H1 (cell line): Measurements from ENCODE around the gene FHIT. TPM values are rescaled to one million over a fixed set of nuclear protein-coding genes. Genes with fewer than 3 reads are reported as not detected.

ENCODE experiments used
- CTCF ChIA-PET: fragments of 300-600 bp; sonication (Branson Sonifier 250); formaldehyde crosslinking; loops from one replicate; lab custom pipeline; 2021; ENCODE audit not compliant: partially characterized antibody; lab: Charles Lee
- POLR2A ChIA-PET: fragments of 300-600 bp; sonication (Branson Sonifier 250); formaldehyde crosslinking; loops from one replicate; lab custom pipeline; 2021; ENCODE audit warnings: inconsistent platforms; ENCODE audit not compliant: partially characterized antibody; lab: Charles Lee
- DNase-seq, 2 experiments: peaks; one replicate each; pipeline versions ENCODE4 v3.0.0 to v3.0.0-alpha.2; 2010 to 2022; ENCODE audit warnings: low spot score in 2 of 2, low read depth in 1 of 2, mixed read lengths in 1 of 2
- FAIRE-seq: peaks from 2 replicates; lab custom pipeline; 2011; peaks lifted over from hg19 to GRCh38; lab: Jason Lieb, UNC
- H2AFZ ChIP-seq: 2 replicates; pipeline ENCODE4 v1.8.1; 2012; ENCODE audit warnings: low read length, inconsistent platforms
- H2AK5ac ChIP-seq: 2 replicates; pipeline ENCODE4 v1.6.1; 2013; ENCODE audit warnings: low read depth, low read length
- H2BK120ac ChIP-seq: replicated peaks from 2 replicates; pipeline ENCODE3; 2013; ENCODE audit warnings: low read depth, low read length, inconsistent platforms
- H2BK12ac ChIP-seq: 2 replicates; pipeline ENCODE4 v1.6.1; 2013; ENCODE audit warnings: low read depth, low read length
- H2BK15ac ChIP-seq: 2 replicates; pipeline ENCODE4 v1.6.1; 2013; ENCODE audit warnings: low read length
- H2BK20ac ChIP-seq: 2 replicates; pipeline ENCODE4 v1.6.1; 2013; ENCODE audit warnings: low read length
- H2BK5ac ChIP-seq: 2 replicates; pipeline ENCODE4 v1.6.1; 2013; ENCODE audit warnings: low read depth, low read length
- H3K14ac ChIP-seq: 2 replicates; pipeline ENCODE4 v1.6.1; 2013; ENCODE audit warnings: inconsistent platforms; ENCODE audit not compliant: insufficient read length
- H3K18ac ChIP-seq: 2 replicates; pipeline ENCODE4 v1.6.1; 2013; ENCODE audit warnings: low read length; ENCODE audit errors: extremely low read depth
- H3K23ac ChIP-seq: 2 replicates; pipeline ENCODE4 v1.6.1; 2013; ENCODE audit warnings: inconsistent platforms; ENCODE audit not compliant: insufficient read length
- H3K23me2 ChIP-seq: 2 replicates; pipeline ENCODE4 v1.6.1; 2013; ENCODE audit warnings: low read depth, low read length
- H3K27ac ChIP-seq: 2 replicates; pipeline ENCODE4 v1.6.1; 2011; ENCODE audit warnings: low read depth, low read length, inconsistent platforms
- H3K27me3 ChIP-seq, 4 experiments: replicated peaks in 1 of 4; 1 replicate in 1 of 4; 2 replicates in 3 of 4; pipeline versions ENCODE4 v1.6.1 to v1.8.1; 2011 to 2013; ENCODE audit warnings: low read length in 3 of 4, mild to moderate bottlenecking in 3 of 4, inconsistent platforms in 2 of 4, mixed read lengths in 2 of 4, moderate library complexity in 1 of 4; ENCODE audit not compliant: control insufficient read depth in 3 of 4, insufficient read depth in 3 of 4; ENCODE audit errors: extremely low read depth in 1 of 4
- H3K36me3 ChIP-seq, 4 experiments: 2 replicates each; pipeline versions ENCODE4 v1.6.1 to v1.8.1; 2011 to 2013; ENCODE audit warnings: mild to moderate bottlenecking in 4 of 4, low read length in 3 of 4, moderate library complexity in 2 of 4, control low read depth in 1 of 4, inconsistent platforms in 1 of 4; ENCODE audit not compliant: insufficient read depth in 4 of 4, control insufficient read depth in 2 of 4
- H3K4ac ChIP-seq: replicated peaks from 2 replicates; pipeline ENCODE3; 2013; ENCODE audit warnings: low read length, low read depth, mixed read lengths, inconsistent platforms; ENCODE audit not compliant: insufficient read length
- H3K4me1 ChIP-seq, 4 experiments: replicated peaks in 1 of 4; 1 replicate in 1 of 4; 2 replicates in 3 of 4; pipeline versions ENCODE4 v1.6.1 to v1.8.1; 2011 to 2013; ENCODE audit warnings: low read length in 3 of 4, inconsistent platforms in 2 of 4, mixed read lengths in 1 of 4; ENCODE audit not compliant: insufficient read depth in 4 of 4, control insufficient read depth in 3 of 4
- H3K4me2 ChIP-seq, 2 experiments: 2 replicates each; pipeline versions ENCODE4 v1.6.1 to v1.8.1; 2011 to 2013; ENCODE audit warnings: low read depth in 2 of 2, low read length in 2 of 2, control low read depth in 1 of 2, inconsistent platforms in 1 of 2, mild to moderate bottlenecking in 1 of 2; ENCODE audit not compliant: insufficient read depth in 1 of 2
- H3K4me3 ChIP-seq, 4 experiments: fragments of 200-600, 300-600 bp in 1 of 4; sonication (generic), shearing (Covaris generic), sonication (Bioruptor Twin) in 1 of 4; 2 replicates each; pipeline versions ENCODE4 v1.5.1 to v1.8.1; 2011 to 2016; ENCODE audit warnings: low read length in 4 of 4, low read depth in 3 of 4, control low read depth in 2 of 4, inconsistent platforms in 2 of 4, mild to moderate bottlenecking in 2 of 4, mixed read lengths in 1 of 4, moderate library complexity in 1 of 4; ENCODE audit not compliant: insufficient read depth in 2 of 4; ENCODE audit errors: extremely low read depth in 1 of 4
- H3K56ac ChIP-seq: replicated peaks from 2 replicates; pipeline ENCODE3; 2013; ENCODE audit warnings: low read depth, mild to moderate bottlenecking, mixed read lengths, low read length, inconsistent platforms; ENCODE audit not compliant: insufficient read length
- H3K79me1 ChIP-seq: 2 replicates; pipeline ENCODE4 v1.6.1; 2013; ENCODE audit warnings: low read depth, low read length, control low read depth
- H3K79me2 ChIP-seq, 2 experiments: 2 replicates each; pipeline versions ENCODE4 v1.6.1 to v1.8.1; 2012 to 2013; ENCODE audit warnings: low read length in 2 of 2, mild to moderate bottlenecking in 2 of 2, inconsistent platforms in 1 of 2; ENCODE audit not compliant: insufficient read depth in 2 of 2, control insufficient read depth in 1 of 2
- H3K9ac ChIP-seq, 4 experiments: replicated peaks in 1 of 4; 1 replicate in 1 of 4; 2 replicates in 3 of 4; pipeline versions ENCODE4 v1.6.1 to v1.8.1; 2011 to 2013; ENCODE audit warnings: low read depth in 3 of 4, low read length in 3 of 4, control low read depth in 2 of 4, mild to moderate bottlenecking in 2 of 4, moderate library complexity in 2 of 4, inconsistent platforms in 1 of 4; ENCODE audit errors: extremely low read depth in 1 of 4
- H3K9me3 ChIP-seq, 2 experiments: 2 replicates each; pipeline versions ENCODE4 v1.6.1 to v1.8.1; 2012 to 2013; ENCODE audit warnings: mild to moderate bottlenecking in 2 of 2, moderate library complexity in 2 of 2, control low read depth in 1 of 2, inconsistent platforms in 1 of 2, low read depth in 1 of 2, low read length in 1 of 2, mixed read lengths in 1 of 2; ENCODE audit not compliant: insufficient read depth in 2 of 2
- H4K20me1 ChIP-seq, 2 experiments: replicated peaks in 1 of 2; 2 replicates each; pipeline versions ENCODE3 to v1.8.1; 2011 to 2013; ENCODE audit warnings: inconsistent platforms in 2 of 2, low read length in 2 of 2, mild to moderate bottlenecking in 1 of 2; ENCODE audit not compliant: insufficient read depth in 2 of 2, control insufficient read depth in 1 of 2
- H4K5ac ChIP-seq: 2 replicates; pipeline ENCODE4 v1.6.1; 2013; ENCODE audit warnings: low read length, low read depth, mixed read lengths, inconsistent platforms; ENCODE audit not compliant: insufficient read length
- H4K8ac ChIP-seq: 2 replicates; pipeline ENCODE4 v1.8.0; 2013; ENCODE audit warnings: mild to moderate bottlenecking, moderate library complexity, low read length, inconsistent platforms; ENCODE audit not compliant: insufficient read depth; ENCODE audit errors: extremely low read depth
- H4K91ac ChIP-seq: replicated peaks from 2 replicates; pipeline ENCODE3; 2013; ENCODE audit warnings: low read length, mixed read lengths, inconsistent platforms; ENCODE audit not compliant: insufficient read length
- ASH2L ChIP-seq: fragments of 200-600, 300-600 bp; sonication (generic); IDR thresholded peaks from one replicate; pipeline ENCODE4 v1.7.1; 2017; ENCODE audit warnings: low read length
- BACH1 ChIP-seq: IDR thresholded peaks from 2 replicates; pipeline ENCODE4 v1.6.1; 2012; ENCODE audit warnings: low read length, improper control_type of control experiment
- CBX5 ChIP-seq: fragments of 300-800, 300-1000 bp; sonication (generic); IDR thresholded peaks from 2 replicates; pipeline ENCODE4 v1.7.1; 2016; ENCODE audit warnings: antibody characterized with exemption, low read length, low read depth
- CHD2 ChIP-seq: IDR thresholded peaks from 2 replicates; pipeline ENCODE4 v1.6.1; 2012; ENCODE audit warnings: low read length, improper control_type of control experiment
- FOSL1 ChIP-seq: IDR thresholded peaks from 2 replicates; pipeline ENCODE4 v1.6.1; 2011; ENCODE audit warnings: mild to moderate bottlenecking, low read depth, low read length, moderate library complexity; ENCODE audit not compliant: insufficient read depth
- PHF8 ChIP-seq: fragments of 200-600 bp; sonication (generic); conservative IDR thresholded peaks from 2 replicates; pipeline ENCODE4 v1.7.1; 2012; ENCODE audit warnings: low read depth, mild to moderate bottlenecking, inconsistent platforms, low read length, moderate library complexity
- POLR2AphosphoS5 ChIP-seq: IDR thresholded peaks from 2 replicates; pipeline ENCODE4 v1.6.1; 2011; ENCODE audit warnings: low read depth, low read length
- WGBS, 2 experiments: shearing (Covaris generic) in 1 of 2; methylation state at CpG; one replicate each; pipeline versions ENCODE4 v1.1.6 to v1.1.7; 2013 to 2015; ENCODE audit warnings: low lambda C conversion rate in 2 of 2, mixed read lengths in 2 of 2, inconsistent platforms in 1 of 2, low coverage in 1 of 2, missing lambda C conversion rate in 1 of 2; ENCODE audit not compliant: insufficient replicate concordance in 2 of 2, insufficient coverage in 1 of 2, insufficient read length in 1 of 2; ENCODE audit errors: extremely low coverage in 1 of 2, missing lambda C conversion rate in 1 of 2; 5-methylcytosine and 5-hydroxymethylcytosine counted together
- polyA plus RNA-seq, 7 experiments: library from polyadenylated mRNA; depleted of rRNA in 3 of 7; stranded (reverse) in 5 of 7; unstranded in 2 of 7; fragments of >200 nt in 5 of 7; fragments of 200-250 nt in 2 of 7; gene quantifications; 1 replicate in 5 of 7; 2 replicates in 1 of 7; 4 replicates in 1 of 7; pipeline versions ENCODE4 v1.2.1 to v1.2.3, GENCODE V29; 2011 to 2013; ENCODE audit warnings: missing spikeins in 2 of 7, mixed read lengths in 2 of 7
- total RNA-seq: library from RNA; stranded (reverse); fragmentation: NEBNext Ultra II Directional; extraction: Animal tissue kit (Norgen Biotek cat#: 25700); gene quantifications from 2 replicates; pipeline ENCODE4 v1.2.1, GENCODE V29; 2021
- TF ChIP-seq, protein P1 (sequence below): IDR thresholded peaks from 2 replicates; pipeline ENCODE4 v1.6.1; 2012; ENCODE audit warnings: low read length, inconsistent platforms

Gene FHIT
- total and polyA plus RNA-seq, 2 of the 8 experiments (the other 6 are each of a cell fraction or from before 2014, with no cell fraction given) = 1.2 to 3.2 TPM

DNA sequence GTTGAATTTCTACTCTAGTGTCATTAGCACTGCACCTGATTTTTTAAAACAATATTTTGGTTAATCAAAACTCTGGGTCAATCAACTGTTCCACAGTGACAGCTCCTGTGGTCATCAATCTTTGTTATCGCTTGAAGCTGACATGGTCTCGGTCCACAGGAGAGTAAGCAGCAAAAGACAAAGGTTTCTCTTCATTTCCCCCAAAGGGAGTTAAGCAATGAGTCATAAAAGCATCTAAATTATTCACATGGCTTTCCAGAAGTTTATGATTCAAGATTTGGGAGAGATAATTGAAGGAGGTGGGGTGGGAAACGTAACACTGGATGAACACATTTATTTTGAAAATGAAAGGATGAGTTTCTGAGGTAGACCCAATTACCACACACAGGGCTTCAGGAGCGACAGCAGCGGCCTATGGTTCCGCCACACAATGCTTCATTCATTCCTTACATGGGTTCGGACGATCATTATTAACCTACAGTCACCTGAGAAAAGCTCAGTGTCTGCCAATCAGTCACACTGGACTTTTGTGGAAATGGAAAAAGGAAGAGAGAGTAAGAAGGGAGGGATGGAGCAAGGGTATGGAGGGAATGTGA is 505.1 kb downstream of the FHIT start:
- peaks cover 0 to 14% (median 9%) of the 10 kb centered on the region in 4 experiments; a peak in 4 of 7 replicates for H3K4me1 ChIP-seq
- WGBS, 2 experiments = 92% methylated on average over 8 of the region's 8 CpGs; no CpG with 5 or more reads in 1 of the 2 experiments
- CTCF ChIA-PET = interaction anchor here (1.6 to 2.3 kb wide), 2 partner anchors 8 kb away, joined by 5 to 6 read pairs; no protein-coding TSS in a partner anchor
- H3K79me1 ChIP-seq = no peaks in the 10 kb centered on the region
- no peak overlapping the region for H2BK12ac ChIP-seq
- H2BK5ac ChIP-seq = no peak overlapping the region
- H4K5ac ChIP-seq = no peak overlapping the region
- FAIRE-seq = no peak
- H4K91ac ChIP-seq = peak overlapping the region; percentile 21
- TF ChIP-seq POLR2AphosphoS5 (no peak), BACH1 (no peak), FOSL1 (no peak), CHD2 (no peak), PHF8 (no peak), CBX5 (no peak), ASH2L (no peak)
- TF ChIP-seq, protein P1, sequence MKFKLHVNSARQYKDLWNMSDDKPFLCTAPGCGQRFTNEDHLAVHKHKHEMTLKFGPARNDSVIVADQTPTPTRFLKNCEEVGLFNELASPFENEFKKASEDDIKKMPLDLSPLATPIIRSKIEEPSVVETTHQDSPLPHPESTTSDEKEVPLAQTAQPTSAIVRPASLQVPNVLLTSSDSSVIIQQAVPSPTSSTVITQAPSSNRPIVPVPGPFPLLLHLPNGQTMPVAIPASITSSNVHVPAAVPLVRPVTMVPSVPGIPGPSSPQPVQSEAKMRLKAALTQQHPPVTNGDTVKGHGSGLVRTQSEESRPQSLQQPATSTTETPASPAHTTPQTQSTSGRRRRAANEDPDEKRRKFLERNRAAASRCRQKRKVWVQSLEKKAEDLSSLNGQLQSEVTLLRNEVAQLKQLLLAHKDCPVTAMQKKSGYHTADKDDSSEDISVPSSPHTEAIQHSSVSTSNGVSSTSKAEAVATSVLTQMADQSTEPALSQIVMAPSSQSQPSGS = no peak
- TF ChIP-seq, all 59 proteins: peak for 0
- peaks cover 18 to 20% of the 10 kb centered on the region in 2 experiments for H3K9me3 ChIP-seq
- H3K4me2 ChIP-seq = no peak overlapping the region
- no peaks in the 10 kb centered on the region for H4K20me1 ChIP-seq
- H4K8ac ChIP-seq = no peak overlapping the region
- H3K27ac ChIP-seq = no peak overlapping the region
- no peak overlapping the region for H3K4me3 ChIP-seq
- no peak overlapping the region for H3K18ac ChIP-seq
- no peak overlapping the region for H3K23ac ChIP-seq
- no peak overlapping the region for H2BK20ac ChIP-seq
- no peaks in the 10 kb centered on the region for H3K23me2 ChIP-seq
- H3K56ac ChIP-seq = no peak overlapping the region
- H2BK120ac ChIP-seq = no peak overlapping the region
- no peak for DNase-seq
- no peak overlapping the region for H3K4ac ChIP-seq
- H3K14ac ChIP-seq = no peak overlapping the region
- H3K9ac ChIP-seq = no peak overlapping the region
- peaks cover 0 to 10% (median 2%) of the 10 kb centered on the region in 4 experiments; a peak in 3 of 8 replicates for H3K36me3 ChIP-seq
- H2BK15ac ChIP-seq = no peak overlapping the region
- POLR2A ChIA-PET = interaction anchor here (0.7 kb wide), 1 partner anchor 186 kb away, joined by 3 read pairs; no protein-coding TSS in a partner anchor
- H2AFZ ChIP-seq = no peak overlapping the region
- H3K27me3 ChIP-seq = peaks cover 0 to 2% (median 0%) of the 10 kb centered on the region in 4 experiments; a peak in 1 of 7 replicates
- no peaks in the 10 kb centered on the region for H3K79me2 ChIP-seq
- H2AK5ac ChIP-seq = no peak overlapping the region
